Astrocyte (in vitro differentiated cells and primary cell): ENCODE data around the gene PRM2. TPM values are rescaled to one million over a fixed set of nuclear protein-coding genes. Genes with fewer than 3 reads are reported as not detected.
A peak's percentile ranks its signal among the peaks of the same experiment; 100 is the strongest.

Source experiments
- DNase-seq: peaks from one replicate; pipeline ENCODE4 v3.0.0-alpha.2; 2010; ENCODE audit warnings: low read depth
- FAIRE-seq: peaks from 2 replicates; lab custom pipeline; 2011; peaks lifted over from hg19 to GRCh38; lab: Jason Lieb, UNC
- H2AFZ ChIP-seq: 2 replicates; pipeline ENCODE4 v1.6.0; 2012; ENCODE audit warnings: low read depth, low read length, inconsistent platforms
- H3K27ac ChIP-seq: 2 replicates; pipeline ENCODE4 v1.5.1; 2011; ENCODE audit warnings: low read depth, low read length, inconsistent platforms
- H3K27me3 ChIP-seq: 2 replicates; pipeline ENCODE4 v1.6.0; 2011; ENCODE audit warnings: low read length, inconsistent platforms; ENCODE audit not compliant: insufficient read depth
- H3K36me3 ChIP-seq: 2 replicates; pipeline ENCODE4 v1.5.1; 2011; ENCODE audit warnings: low read length, inconsistent platforms; ENCODE audit not compliant: insufficient read depth
- H3K4me1 ChIP-seq: 2 replicates; pipeline ENCODE4 v1.5.1; 2011; ENCODE audit warnings: low read length, inconsistent platforms; ENCODE audit not compliant: insufficient read depth
- H3K4me2 ChIP-seq: 2 replicates; pipeline ENCODE4 v1.6.0; 2012; ENCODE audit warnings: low read length, inconsistent platforms
- H3K4me3 ChIP-seq: 2 replicates; pipeline ENCODE4 v1.5.1; 2011; ENCODE audit warnings: low read depth, mild to moderate bottlenecking, low read length, inconsistent platforms; ENCODE audit not compliant: insufficient read depth
- H3K79me2 ChIP-seq: 2 replicates; pipeline ENCODE4 v1.6.0; 2012; ENCODE audit warnings: mild to moderate bottlenecking, low read length, inconsistent platforms; ENCODE audit not compliant: insufficient read depth
- H3K9ac ChIP-seq: 2 replicates; pipeline ENCODE4 v1.6.0; 2012; ENCODE audit warnings: mild to moderate bottlenecking, low read length, inconsistent platforms
- H3K9me3 ChIP-seq: 2 replicates; pipeline ENCODE4 v1.5.1; 2012; ENCODE audit warnings: low read depth, mild to moderate bottlenecking, low read length, inconsistent platforms; ENCODE audit not compliant: insufficient read depth
- H4K20me1 ChIP-seq: 2 replicates; pipeline ENCODE4 v1.6.0; 2012; ENCODE audit warnings: low read length, inconsistent platforms; ENCODE audit not compliant: insufficient read depth
- H3K27ac Mint-ChIP-seq: one replicate; pipeline ENCODE4 v1.8.0; 2021; ENCODE audit warnings: mild to moderate bottlenecking, mixed read lengths; ENCODE audit not compliant: unreplicated experiment
- H3K27me3 Mint-ChIP-seq: one replicate; pipeline ENCODE4 v1.8.0; 2021; ENCODE audit warnings: low read depth, mixed read lengths; ENCODE audit not compliant: unreplicated experiment
- H3K36me3 Mint-ChIP-seq: one replicate; pipeline ENCODE4 v1.8.0; 2021; ENCODE audit warnings: low read depth, mixed read lengths; ENCODE audit not compliant: unreplicated experiment
- H3K4me1 Mint-ChIP-seq: one replicate; pipeline ENCODE4 v1.8.0; 2021; ENCODE audit warnings: low read depth, mixed read lengths; ENCODE audit not compliant: unreplicated experiment
- H3K4me3 Mint-ChIP-seq: one replicate; pipeline ENCODE4 v1.8.0; 2021; ENCODE audit warnings: mild to moderate bottlenecking, moderate library complexity, mixed read lengths; ENCODE audit not compliant: unreplicated experiment
- H3K9me3 Mint-ChIP-seq: one replicate; pipeline ENCODE4 v1.8.0; 2021; ENCODE audit warnings: mild to moderate bottlenecking, mixed read lengths; ENCODE audit not compliant: unreplicated experiment
- CTCF ChIP-seq: IDR thresholded peaks from 2 replicates; pipeline ENCODE4 v1.5.1; 2011; ENCODE audit warnings: low read depth, mild to moderate bottlenecking, inconsistent platforms, low read length, moderate library complexity; ENCODE audit not compliant: insufficient read depth
- EZH2 ChIP-seq: IDR thresholded peaks from 2 replicates; pipeline ENCODE4 v1.6.1; 2012; ENCODE audit warnings: mild to moderate bottlenecking, low read length, inconsistent platforms; ENCODE audit not compliant: insufficient read depth
- total RNA-seq: library from RNA; stranded (reverse); gene quantifications from 2 replicates; pipeline ENCODE4 v1.2.1, GENCODE V29; 2021

Gene PRM2
- total RNA-seq, 1 donor from 2014 or later: not detected

DNA sequence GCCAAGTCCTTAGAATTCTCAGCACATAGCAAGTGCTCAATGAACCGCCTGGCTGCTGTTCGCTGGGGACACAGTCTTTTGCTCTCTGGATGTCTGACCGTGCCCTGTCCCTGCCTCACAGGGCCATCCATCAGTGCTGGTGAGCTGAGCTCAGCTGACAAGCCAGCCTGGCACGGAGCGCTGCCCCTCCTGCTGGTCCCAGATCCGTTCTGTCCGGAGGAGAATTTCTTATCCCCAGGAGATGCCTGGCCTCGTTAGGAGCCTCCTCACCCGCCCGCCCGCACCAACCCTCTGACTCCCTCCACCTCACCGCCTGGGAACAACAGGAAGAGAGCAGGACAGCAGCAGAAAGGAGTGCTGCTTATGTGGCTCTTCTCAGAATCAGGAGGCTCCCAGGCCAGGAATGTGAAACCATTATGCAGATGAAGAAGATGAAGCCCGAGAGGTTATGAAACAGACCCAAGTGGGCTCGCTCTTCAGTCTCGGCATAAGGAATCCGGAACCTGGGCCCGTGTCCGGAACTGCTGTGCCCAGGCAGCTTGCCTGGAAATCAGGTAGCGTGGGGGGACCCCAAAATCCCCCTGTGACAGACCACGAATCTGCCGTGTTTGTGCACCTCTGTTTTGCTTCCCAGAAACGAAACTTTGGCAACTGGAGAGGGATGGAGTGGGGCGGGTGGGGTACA is 40.2 kb upstream of the PRM2 start:
- H3K9ac ChIP-seq: peak overlapping the region; percentile 69
- H4K20me1 ChIP-seq: no peaks in the 10 kb centered on the region
- H3K4me2 ChIP-seq: peak overlapping the region; percentile 63

GRCh38 chr16:11315510-11315909 is 39.2 kb upstream of the PRM2 start:
- DNase-seq (peak; percentile 83), FAIRE-seq (no peak)
- no peaks in the 10 kb centered on the region for H3K79me2 ChIP-seq
- H3K4me1 ChIP-seq: peaks cover 54% of the 10 kb centered on the region
- no peak for TF ChIP-seq EZH2
- TF ChIP-seq CTCF: peak; percentile 18
- peak overlapping the region; percentile 63 for H3K4me2 ChIP-seq
- no peaks in the 10 kb centered on the region for H3K9me3 Mint-ChIP-seq
- H4K20me1 ChIP-seq: no peaks in the 10 kb centered on the region
- H3K36me3 Mint-ChIP-seq: no peaks in the 10 kb centered on the region
- no peaks in the 10 kb centered on the region for H3K27me3 ChIP-seq
- no peaks in the 10 kb centered on the region for H3K9me3 ChIP-seq
- no peaks in the 10 kb centered on the region for H3K27me3 Mint-ChIP-seq
- no peak overlapping the region for H3K4me3 ChIP-seq
- peaks cover 48% of the 10 kb centered on the region for H3K4me1 Mint-ChIP-seq
- no peak overlapping the region for H3K27ac Mint-ChIP-seq
- peak overlapping the region; percentile 69 for H3K9ac ChIP-seq
- H3K27ac ChIP-seq: peak overlapping the region; percentile 56
- no peaks in the 10 kb centered on the region for H3K36me3 ChIP-seq
- no peak overlapping the region for H2AFZ ChIP-seq
- H3K4me3 Mint-ChIP-seq: no peak overlapping the region

More for the DNA sequence above, 40.2 kb upstream of the PRM2 start:
- TF ChIP-seq EZH2 (no peak), CTCF (no peak)
- Histone ChIP-seq H3K9me3 (no peaks in the 10 kb centered on the region), H3K4me3 (no peak overlapping the region), H3K27me3 (no peaks in the 10 kb centered on the region), H3K4me1 (peaks cover 49% of the 10 kb centered on the region), H3K79me2 (no peaks in the 10 kb centered on the region), H2AFZ (peak overlapping the region; percentile 73), H3K36me3 (no peaks in the 10 kb centered on the region), H3K27ac (peak overlapping the region; percentile 56)
- no peaks in the 10 kb centered on the region for H3K9me3 Mint-ChIP-seq
- peak overlapping the region; percentile 70 for H3K4me3 Mint-ChIP-seq
- DNase-seq (no peak), FAIRE-seq (no peak)
- H3K4me1 Mint-ChIP-seq: peaks cover 48% of the 10 kb centered on the region
- H3K36me3 Mint-ChIP-seq: no peaks in the 10 kb centered on the region
- H3K27me3 Mint-ChIP-seq: no peaks in the 10 kb centered on the region
- peak overlapping the region; percentile 97 for H3K27ac Mint-ChIP-seq

- H3K4me1 ChIP-seq: peaks cover 54% of the 10 kb centered on the region
- no peak overlapping the region for H3K27ac ChIP-seq
- no peaks in the 10 kb centered on the region for H3K79me2 ChIP-seq
- peak overlapping the region; percentile 7 for H3K27ac Mint-ChIP-seq
- peaks cover 52% of the 10 kb centered on the region for H3K4me1 Mint-ChIP-seq
- no peaks in the 10 kb centered on the region for H3K9me3 Mint-ChIP-seq
- no peak for DNase-seq
- H4K20me1 ChIP-seq: no peaks in the 10 kb centered on the region
- H3K27me3 Mint-ChIP-seq: no peaks in the 10 kb centered on the region
- FAIRE-seq: no peak
- no peak overlapping the region for H3K4me3 Mint-ChIP-seq
- H3K9ac ChIP-seq: no peak overlapping the region
- no peak overlapping the region for H3K4me3 ChIP-seq
- H3K36me3 Mint-ChIP-seq: no peaks in the 10 kb centered on the region
- no peak overlapping the region for H3K4me2 ChIP-seq
- H3K9me3 ChIP-seq: no peaks in the 10 kb centered on the region
- TF ChIP-seq EZH2: no peak
- no peak for TF ChIP-seq CTCF
- no peak overlapping the region for H2AFZ ChIP-seq
- no peaks in the 10 kb centered on the region for H3K27me3 ChIP-seq
- no peaks in the 10 kb centered on the region for H3K36me3 ChIP-seq
These were observed 38.1 kb upstream of the PRM2 start for GRCh38 chr16:11314309-11314894.
